Ectodermal cell (in vitro differentiated cells): ENCODE data around the gene RNF121.

Experiments
- H3K27ac ChIP-seq: 2 replicates; pipeline ENCODE4 v1.7.0; 2013; ENCODE audit warnings: mild to moderate bottlenecking, low read depth, low read length; ENCODE audit not compliant: insufficient read depth, poor library complexity, severe bottlenecking
- H3K27me3 ChIP-seq: 2 replicates; pipeline ENCODE4 v1.7.0; 2013; ENCODE audit warnings: mild to moderate bottlenecking, low read length; ENCODE audit not compliant: insufficient read depth, control insufficient read depth, poor library complexity, severe bottlenecking
- H3K36me3 ChIP-seq: one replicate; pipeline ENCODE4 v1.7.0; 2013; ENCODE audit warnings: low read length; ENCODE audit not compliant: control insufficient read depth, insufficient read depth
- H3K4me1 ChIP-seq: one replicate; pipeline ENCODE4 v1.7.0; 2013; ENCODE audit warnings: low read length; ENCODE audit not compliant: control insufficient read depth, insufficient read depth
- H3K4me3 ChIP-seq: 2 replicates; pipeline ENCODE4 v1.7.0; 2013; ENCODE audit warnings: low read depth, low read length, control low read depth; ENCODE audit not compliant: insufficient read depth
- H3K9me3 ChIP-seq: 2 replicates; pipeline ENCODE4 v1.7.0; 2013; ENCODE audit warnings: mild to moderate bottlenecking, low read length, moderate library complexity; ENCODE audit not compliant: control insufficient read depth
- WGBS, 2 experiments: methylation state at CpG; one replicate each; pipeline ENCODE4 v1.1.7; 2013; ENCODE audit warnings: missing lambda C conversion rate in 2 of 2; 5-methylcytosine and 5-hydroxymethylcytosine counted together

The RNF121 gene

GRCh38 chr11:71962428-71963038 is 33.7 kb downstream of the RNF121 start:
- no peak overlapping the region for H3K27ac ChIP-seq

GRCh38 chr11:71963468-71963867 is 34.6 kb downstream of the RNF121 start:
- Histone ChIP-seq H3K36me3 (no peaks in the 10 kb centered on the region), H3K27me3 (no peaks in the 10 kb centered on the region), H3K4me3 (no peak overlapping the region), H3K9me3 (no peaks in the 10 kb centered on the region), H3K27ac (no peak overlapping the region), H3K4me1 (no peaks in the 10 kb centered on the region)
- whole genome bisulfite sequencing, 2 experiments: 92 to 95% methylated on average over 8 of the region's 8 CpGs

More at GRCh38 chr11:71962428-71963038, 33.7 kb downstream of the RNF121 start:
- Histone ChIP-seq H3K27me3 (no peaks in the 10 kb centered on the region), H3K4me3 (no peak overlapping the region), H3K4me1 (no peaks in the 10 kb centered on the region), H3K9me3 (no peaks in the 10 kb centered on the region), H3K36me3 (no peaks in the 10 kb centered on the region)
- WGBS, 2 experiments: 86% methylated on average over 1 of the region's 2 CpGs; no CpG with 5 or more reads in 1 of the 2 experiments

- H3K4me1 ChIP-seq: no peaks in the 10 kb centered on the region
- H3K27ac ChIP-seq: no peak overlapping the region
- H3K4me3 ChIP-seq: no peak overlapping the region
- H3K36me3 ChIP-seq: no peaks in the 10 kb centered on the region
- WGBS, 2 experiments: 94 to 95% methylated on average over 4 of the region's 4 CpGs
- H3K9me3 ChIP-seq: no peaks in the 10 kb centered on the region
- H3K27me3 ChIP-seq: no peaks in the 10 kb centered on the region
Measured at GRCh38 chr11:71964641-71965040, 35.8 kb downstream of the RNF121 start.

GRCh38 chr11:71971680-71972079 is 42.8 kb downstream of the RNF121 start:
- Histone ChIP-seq H3K4me3 (no peak overlapping the region), H3K27ac (no peak overlapping the region), H3K27me3 (no peaks in the 10 kb centered on the region), H3K36me3 (peaks cover 4% of the 10 kb centered on the region), H3K9me3 (no peaks in the 10 kb centered on the region), H3K4me1 (no peaks in the 10 kb centered on the region)
- 92 to 98% methylated on average over 2 of the region's 2 CpGs for WGBS, 2 experiments

GRCh38 chr11:71976551-71976950 is 47.7 kb downstream of the RNF121 start:
- Histone ChIP-seq H3K27ac (no peak overlapping the region), H3K27me3 (no peaks in the 10 kb centered on the region), H3K9me3 (no peaks in the 10 kb centered on the region), H3K4me3 (no peak overlapping the region), H3K4me1 (no peaks in the 10 kb centered on the region), H3K36me3 (no peaks in the 10 kb centered on the region)
- WGBS, 2 experiments: 92 to 96% methylated on average over 5 of the region's 5 CpGs

GRCh38 chr11:71977090-71977489 is 48.2 kb downstream of the RNF121 start:
- 90 to 100% methylated on average over 1 of the region's 1 CpG for WGBS, 2 experiments
- no peaks in the 10 kb centered on the region for H3K9me3 ChIP-seq
- H3K27ac ChIP-seq: no peak overlapping the region
- H3K4me1 ChIP-seq: no peaks in the 10 kb centered on the region
- H3K27me3 ChIP-seq: no peaks in the 10 kb centered on the region
- no peak overlapping the region for H3K4me3 ChIP-seq
- no peaks in the 10 kb centered on the region for H3K36me3 ChIP-seq

GRCh38 chr11:71977743-71978418 is 49.0 kb downstream of the RNF121 start:
- Histone ChIP-seq H3K27ac (no peak overlapping the region), H3K4me3 (no peak overlapping the region), H3K9me3 (no peaks in the 10 kb centered on the region), H3K4me1 (no peaks in the 10 kb centered on the region), H3K36me3 (no peaks in the 10 kb centered on the region), H3K27me3 (no peaks in the 10 kb centered on the region)
- 81 to 85% methylated on average over 7 of the region's 7 CpGs for WGBS, 2 experiments

GRCh38 chr11:71979094-71979493 is 50.2 kb downstream of the RNF121 start:
- WGBS, 2 experiments: 93 to 97% methylated on average over 3 to 4 of the region's 4 CpGs
- no peak overlapping the region for H3K4me3 ChIP-seq
- no peaks in the 10 kb centered on the region for H3K27me3 ChIP-seq
- no peaks in the 10 kb centered on the region for H3K9me3 ChIP-seq
- H3K36me3 ChIP-seq: peaks cover 6% of the 10 kb centered on the region
- H3K27ac ChIP-seq: no peak overlapping the region
- H3K4me1 ChIP-seq: no peaks in the 10 kb centered on the region

GRCh38 chr11:71979602-71980001 is 50.8 kb downstream of the RNF121 start:
- Histone ChIP-seq H3K4me1 (no peaks in the 10 kb centered on the region), H3K36me3 (peaks cover 6% of the 10 kb centered on the region), H3K27me3 (no peaks in the 10 kb centered on the region), H3K9me3 (no peaks in the 10 kb centered on the region), H3K4me3 (no peak overlapping the region), H3K27ac (no peak overlapping the region)
- 93 to 99% methylated on average over 3 of the region's 3 CpGs for WGBS, 2 experiments

- Histone ChIP-seq H3K36me3 (peaks cover 6% of the 10 kb centered on the region), H3K27me3 (no peaks in the 10 kb centered on the region), H3K4me3 (no peak overlapping the region), H3K9me3 (no peaks in the 10 kb centered on the region), H3K4me1 (no peaks in the 10 kb centered on the region), H3K27ac (no peak overlapping the region)
- 89 to 98% methylated on average over 2 of the region's 2 CpGs for WGBS, 2 experiments
Measured at GRCh38 chr11:71986131-71986530, 57.3 kb downstream of the RNF121 start.
